NB4 (cell line): ENCODE results near the gene GLT8D2.

Experiments used
- MYC ChIP-seq: IDR thresholded peaks from 2 replicates; pipeline ENCODE4 v1.6.1; 2011; ENCODE audit warnings: low read depth, low read length
- TF ChIP-seq, protein P1 (sequence below): IDR thresholded peaks from one replicate; pipeline ENCODE4 v1.5.1; 2012; ENCODE audit warnings: low read depth, low read length

DNA sequence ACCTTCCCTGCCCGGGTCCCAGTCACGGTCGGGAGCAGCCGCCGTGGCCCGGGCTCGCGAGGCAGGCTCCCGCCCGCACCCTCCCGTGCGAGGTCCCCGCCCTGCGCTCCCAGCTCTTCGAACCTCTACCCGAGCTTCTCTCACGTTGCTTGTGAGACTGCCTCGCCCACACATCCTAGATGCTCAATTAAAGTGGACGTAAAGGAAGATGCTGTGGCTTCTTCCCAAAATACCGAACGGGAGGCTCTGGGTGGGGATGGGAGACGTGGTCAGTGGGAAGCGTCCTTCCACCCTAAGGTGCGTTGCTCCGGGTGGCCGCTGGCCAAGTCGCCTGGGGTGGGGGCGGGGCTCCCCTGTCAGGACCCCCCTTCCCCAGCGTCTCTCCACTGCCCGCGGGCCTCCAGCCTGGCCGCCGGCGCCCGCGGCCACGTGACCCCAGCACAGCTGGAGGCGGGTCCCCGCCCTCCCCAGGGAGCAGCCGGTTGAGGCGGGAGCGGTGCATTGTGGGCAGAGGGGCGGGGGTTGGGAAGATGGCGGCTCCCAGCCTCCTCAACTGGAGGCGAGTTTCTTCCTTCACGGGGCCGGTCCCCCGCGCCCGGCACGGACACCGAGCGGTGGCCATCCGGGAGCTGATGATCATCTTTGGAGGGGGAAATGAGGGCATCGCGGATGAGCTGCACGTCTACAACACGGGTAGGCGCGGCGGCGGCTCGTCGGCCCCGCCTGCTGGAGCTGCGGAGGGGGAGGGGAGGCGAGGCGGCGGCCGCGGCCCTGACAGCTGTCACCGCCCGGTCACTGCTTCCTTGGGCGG, 14.2 kb upstream of the GLT8D2 start, which contains the start of gene HCFC2:
- peak; percentile 53 for TF ChIP-seq MYC
- TF ChIP-seq, protein P1, sequence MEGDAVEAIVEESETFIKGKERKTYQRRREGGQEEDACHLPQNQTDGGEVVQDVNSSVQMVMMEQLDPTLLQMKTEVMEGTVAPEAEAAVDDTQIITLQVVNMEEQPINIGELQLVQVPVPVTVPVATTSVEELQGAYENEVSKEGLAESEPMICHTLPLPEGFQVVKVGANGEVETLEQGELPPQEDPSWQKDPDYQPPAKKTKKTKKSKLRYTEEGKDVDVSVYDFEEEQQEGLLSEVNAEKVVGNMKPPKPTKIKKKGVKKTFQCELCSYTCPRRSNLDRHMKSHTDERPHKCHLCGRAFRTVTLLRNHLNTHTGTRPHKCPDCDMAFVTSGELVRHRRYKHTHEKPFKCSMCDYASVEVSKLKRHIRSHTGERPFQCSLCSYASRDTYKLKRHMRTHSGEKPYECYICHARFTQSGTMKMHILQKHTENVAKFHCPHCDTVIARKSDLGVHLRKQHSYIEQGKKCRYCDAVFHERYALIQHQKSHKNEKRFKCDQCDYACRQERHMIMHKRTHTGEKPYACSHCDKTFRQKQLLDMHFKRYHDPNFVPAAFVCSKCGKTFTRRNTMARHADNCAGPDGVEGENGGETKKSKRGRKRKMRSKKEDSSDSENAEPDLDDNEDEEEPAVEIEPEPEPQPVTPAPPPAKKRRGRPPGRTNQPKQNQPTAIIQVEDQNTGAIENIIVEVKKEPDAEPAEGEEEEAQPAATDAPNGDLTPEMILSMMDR, result no peak
